ENCODE results near the gene RBM44. TPM values are rescaled to one million over a fixed set of nuclear protein-coding genes. Genes with fewer than 3 reads are reported as not detected.
A peak's percentile ranks its signal among the peaks of the same experiment; 100 is the strongest.

RBM44 gene
- total RNA-seq, 1 experiment from 2014 or later = 0.94 TPM

DNA sequence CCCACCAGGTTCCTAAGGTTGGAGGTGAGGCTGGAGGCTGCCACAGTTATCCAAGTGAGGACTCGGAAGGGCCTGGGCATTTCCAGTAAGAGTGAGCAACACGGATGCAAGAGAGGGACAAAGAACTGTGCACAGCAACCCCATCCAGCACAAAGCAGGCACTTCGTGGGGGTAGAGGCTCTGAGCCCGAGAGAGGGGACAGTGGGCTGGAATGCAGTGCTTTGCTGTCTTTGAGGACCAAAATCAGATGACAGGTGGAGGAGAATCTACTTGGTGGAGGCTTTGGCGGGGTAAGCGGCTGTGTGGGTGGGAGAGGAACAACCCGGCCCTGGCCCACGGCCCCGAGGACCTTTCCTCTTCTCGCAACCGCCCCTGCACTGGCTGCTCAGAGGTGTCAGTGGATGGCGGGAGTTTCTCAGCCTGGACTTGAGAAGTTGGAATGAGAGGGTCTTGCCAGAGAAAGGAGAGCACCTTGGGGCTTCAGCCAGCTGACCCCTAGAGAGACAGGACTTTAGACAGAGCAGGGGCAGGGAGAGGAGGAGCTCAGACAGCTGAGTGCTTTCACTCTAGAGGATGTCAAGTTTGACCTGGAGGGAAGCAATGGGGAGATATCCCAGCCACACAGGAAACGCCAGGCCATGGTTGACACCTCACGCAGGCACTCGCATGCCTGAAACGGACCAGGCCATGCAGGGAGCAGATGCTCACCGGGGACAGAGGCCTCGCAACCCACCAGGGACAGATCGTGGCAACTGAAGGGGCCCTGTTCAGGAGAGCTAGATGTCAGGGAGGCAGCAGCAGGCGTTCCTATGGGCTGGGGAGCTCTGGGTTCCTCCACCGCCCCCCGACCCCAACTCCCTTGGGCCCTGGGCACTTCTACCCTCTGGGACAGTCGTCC is 72.4 kb downstream of the RBM44 start:
- Histone ChIP-seq H3K27me3 (ENCODE audit: insufficient read depth, low read depth) (no peaks in the 10 kb centered on the region), H4K20me1 (ENCODE audit: insufficient read depth) (no peaks in the 10 kb centered on the region), H3K27ac (no peak overlapping the region), H3K4me1 (replicated peaks; ENCODE audit: insufficient read depth) (peaks cover 81% of the 10 kb centered on the region), H2AFZ (no peak overlapping the region), H3K4me2 (no peak overlapping the region), H3K36me3 (ENCODE audit: low read depth) (no peaks in the 10 kb centered on the region), H3F3A (ENCODE audit: insufficient read depth, low read depth) (peaks cover 50% of the 10 kb centered on the region), H3K79me2 (ENCODE audit: low read depth) (peaks cover 80% of the 10 kb centered on the region), H3K4me3 (no peak overlapping the region), H3K9me3 (ENCODE audit: insufficient read depth, low read depth) (no peaks in the 10 kb centered on the region), H3K9me2 (ENCODE audit: insufficient read depth) (no peaks in the 10 kb centered on the region)
- ChIA-PET POLR2A (ENCODE audit: unreplicated experiment) (no interaction called here), CTCF (no interaction called here)
- TF ChIP-seq EZH2 (IDR thresholded peaks at IDR 0.05; ENCODE audit: low read depth) = no peak
- TF ChIP-seq, protein P1, sequence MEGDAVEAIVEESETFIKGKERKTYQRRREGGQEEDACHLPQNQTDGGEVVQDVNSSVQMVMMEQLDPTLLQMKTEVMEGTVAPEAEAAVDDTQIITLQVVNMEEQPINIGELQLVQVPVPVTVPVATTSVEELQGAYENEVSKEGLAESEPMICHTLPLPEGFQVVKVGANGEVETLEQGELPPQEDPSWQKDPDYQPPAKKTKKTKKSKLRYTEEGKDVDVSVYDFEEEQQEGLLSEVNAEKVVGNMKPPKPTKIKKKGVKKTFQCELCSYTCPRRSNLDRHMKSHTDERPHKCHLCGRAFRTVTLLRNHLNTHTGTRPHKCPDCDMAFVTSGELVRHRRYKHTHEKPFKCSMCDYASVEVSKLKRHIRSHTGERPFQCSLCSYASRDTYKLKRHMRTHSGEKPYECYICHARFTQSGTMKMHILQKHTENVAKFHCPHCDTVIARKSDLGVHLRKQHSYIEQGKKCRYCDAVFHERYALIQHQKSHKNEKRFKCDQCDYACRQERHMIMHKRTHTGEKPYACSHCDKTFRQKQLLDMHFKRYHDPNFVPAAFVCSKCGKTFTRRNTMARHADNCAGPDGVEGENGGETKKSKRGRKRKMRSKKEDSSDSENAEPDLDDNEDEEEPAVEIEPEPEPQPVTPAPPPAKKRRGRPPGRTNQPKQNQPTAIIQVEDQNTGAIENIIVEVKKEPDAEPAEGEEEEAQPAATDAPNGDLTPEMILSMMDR (conservative IDR thresholded peaks at IDR 0.05) = no peak
- intact Hi-C loops (cut with micrococcal nuclease; ENCODE audit: unreplicated experiment) = no loop called here
- no peak for DNase-seq
- no TSS peak for BruUV-seq (replicated peaks)

DNA sequence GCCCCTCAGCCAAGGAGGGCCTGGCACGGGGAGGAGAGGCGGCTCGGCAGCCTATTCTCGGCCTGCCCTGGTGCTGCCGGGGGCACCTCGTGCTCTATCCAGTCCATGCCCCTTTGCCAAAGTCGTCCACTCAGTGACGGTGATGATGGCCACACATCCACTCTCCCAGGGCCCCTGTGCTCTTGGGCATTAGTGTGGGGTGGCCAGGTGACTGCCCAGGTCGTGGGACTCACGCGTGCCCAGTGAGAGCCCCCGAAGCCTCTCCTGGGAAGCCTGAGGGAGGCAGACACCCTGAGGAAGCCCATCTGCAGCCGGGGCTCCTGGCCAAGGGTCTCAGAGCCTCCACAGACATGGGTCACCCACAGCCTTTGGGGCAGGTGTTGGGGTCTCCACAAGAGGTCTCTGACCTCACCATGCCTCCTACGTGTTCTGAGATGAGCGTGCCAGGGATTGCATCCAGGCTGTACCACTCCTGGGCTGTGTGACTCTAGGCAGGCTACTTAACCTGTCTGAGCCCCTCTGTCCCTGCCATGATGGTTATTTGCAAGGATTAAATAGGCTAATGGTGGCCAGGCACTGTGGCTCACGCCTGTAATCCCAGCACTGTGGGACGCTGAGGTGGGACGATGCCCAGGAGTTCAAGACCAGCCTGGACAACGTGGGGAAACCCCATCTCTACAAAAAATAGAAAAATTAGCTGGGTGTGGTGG is 73.8 kb downstream of the RBM44 start:
- H3K4me3 ChIP-seq = no peak overlapping the region
- H3K27me3 ChIP-seq (ENCODE audit: insufficient read depth, low read depth) = no peaks in the 10 kb centered on the region
- intact Hi-C loops (cut with micrococcal nuclease; ENCODE audit: unreplicated experiment) = no loop called here
- H3K9me3 ChIP-seq (ENCODE audit: insufficient read depth, low read depth) = no peaks in the 10 kb centered on the region
- peaks cover 73% of the 10 kb centered on the region for H3K4me1 ChIP-seq (replicated peaks; ENCODE audit: insufficient read depth)
- no peaks in the 10 kb centered on the region for H4K20me1 ChIP-seq (ENCODE audit: insufficient read depth)
- H2AFZ ChIP-seq = no peak overlapping the region
- peaks cover 36% of the 10 kb centered on the region for H3F3A ChIP-seq (ENCODE audit: insufficient read depth, low read depth)
- peak overlapping the region; percentile 86; the same call in 1 of the 2 replicates for H3K4me2 ChIP-seq
- H3K36me3 ChIP-seq (ENCODE audit: low read depth) = no peaks in the 10 kb centered on the region
- H3K79me2 ChIP-seq (ENCODE audit: low read depth) = peaks cover 80% of the 10 kb centered on the region
- no peak for DNase-seq
- ChIA-PET POLR2A (ENCODE audit: unreplicated experiment) (interaction anchor here (0.5 kb wide), 1 partner anchor 188 kb away, joined by 5 read pairs; the partner anchor contains the start of gene SCLY), CTCF (no interaction called here)
- BruUV-seq (replicated peaks) = no TSS peak
- no peak for TF ChIP-seq EZH2 (IDR thresholded peaks at IDR 0.05; ENCODE audit: low read depth)
- TF ChIP-seq, protein P1 (conservative IDR thresholded peaks at IDR 0.05) = no peak
- no peak overlapping the region for H3K27ac ChIP-seq
- H3K9me2 ChIP-seq (ENCODE audit: insufficient read depth) = no peaks in the 10 kb centered on the region

DNA sequence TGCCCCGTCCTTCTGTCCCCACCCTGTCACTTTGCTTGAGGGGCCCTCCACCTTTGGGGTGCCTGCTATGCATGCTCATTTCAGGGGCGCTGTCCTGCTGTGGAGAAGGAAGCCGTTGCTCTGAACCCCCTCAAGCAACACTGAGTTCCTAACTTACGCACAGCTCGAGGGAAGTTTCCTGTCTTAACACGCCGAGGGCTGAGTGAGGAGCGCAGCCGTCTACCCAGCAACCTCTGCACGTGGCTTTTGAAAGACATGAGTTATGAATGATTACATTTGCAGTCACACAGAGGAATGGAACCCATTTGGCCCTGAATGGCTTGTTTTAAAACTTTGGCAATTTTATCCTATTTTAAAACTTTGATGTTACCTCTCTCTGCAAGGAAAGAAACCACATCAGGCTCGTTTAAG is 74.8 kb downstream of the RBM44 start:
- POLR2A ChIA-PET (ENCODE audit: unreplicated experiment) = no interaction called here
- Histone ChIP-seq H3K27me3 (ENCODE audit: insufficient read depth, low read depth) (no peaks in the 10 kb centered on the region), H3K9me2 (ENCODE audit: insufficient read depth) (no peaks in the 10 kb centered on the region), H3K79me2 (ENCODE audit: low read depth) (peaks cover 74% of the 10 kb centered on the region), H3K4me3 (no peak overlapping the region), H3K4me2 (peak overlapping the region; percentile 86), H3K36me3 (ENCODE audit: low read depth) (no peaks in the 10 kb centered on the region), H3F3A (ENCODE audit: insufficient read depth, low read depth) (peaks cover 25% of the 10 kb centered on the region), H2AFZ (no peak overlapping the region), H4K20me1 (ENCODE audit: insufficient read depth) (no peaks in the 10 kb centered on the region), H3K9me3 (ENCODE audit: insufficient read depth, low read depth) (no peaks in the 10 kb centered on the region), H3K27ac (peak overlapping the region; percentile 78), H3K4me1 (replicated peaks; ENCODE audit: insufficient read depth) (peaks cover 62% of the 10 kb centered on the region)
- no peak for DNase-seq
- BruUV-seq (replicated peaks) = no TSS peak
- intact Hi-C loops (cut with micrococcal nuclease; ENCODE audit: unreplicated experiment) = no loop called here
- TF ChIP-seq EZH2 (IDR thresholded peaks at IDR 0.05; ENCODE audit: low read depth) = no peak
- CTCF ChIA-PET = no interaction called here

All from PC-9 (cell line).